Right hindlimb (tissue), 1 donor: ENCODE data around the gene EML6.
"Not testable (repeated sequence)": the region's sequence is repeated elsewhere in the genome, so short reads cannot be mapped to it uniquely, and the experiment has no call there.

Source experiments
- DNase-seq: peaks from one replicate; pipeline ENCODE4 v3.0.0-alpha.2; 2018

Gene EML6

GRCh38 chr2:54723131-54723995 lies at the start of gene EML6:
EML6 (plus strand) TSS chr2:54723662; CDS start chr2:54725062, 1,400 bp downstream.
- DNase-seq: peak; percentile 98

- no peak for DNase-seq
Measured at GRCh38 chr2:54675281-54675680, 48.2 kb upstream of the EML6 start.

- DNase-seq: no peak
Measured at GRCh38 chr2:54675738-54676137, 47.7 kb upstream of the EML6 start.

- no peak for DNase-seq
Measured at GRCh38 chr2:54676656-54677055, 46.8 kb upstream of the EML6 start.

- no peak for DNase-seq
Measured at GRCh38 chr2:54677476-54678265, 45.8 kb upstream of the EML6 start.

- DNase-seq: no peak
Measured at GRCh38 chr2:54678719-54679118, 44.7 kb upstream of the EML6 start.

GRCh38 chr2:54680397-54681041 lies 42.9 kb upstream of the EML6 start:
- DNase-seq: no peak

GRCh38 chr2:54681416-54681815 lies 42.0 kb upstream of the EML6 start:
- DNase-seq: no peak

- DNase-seq: no peak
Measured at GRCh38 chr2:54683596-54683995, 39.9 kb upstream of the EML6 start.

GRCh38 chr2:54685263-54685775 lies 38.1 kb upstream of the EML6 start:
- no peak for DNase-seq

- DNase-seq: no peak
Measured at GRCh38 chr2:54687595-54688152, 35.8 kb upstream of the EML6 start.

GRCh38 chr2:54691445-54692135 lies 31.9 kb upstream of the EML6 start:
- DNase-seq: no peak

GRCh38 chr2:54692556-54692955 lies 30.9 kb upstream of the EML6 start:
- no peak for DNase-seq

- DNase-seq: no peak
Measured at GRCh38 chr2:54695378-54695777, 28.1 kb upstream of the EML6 start.

GRCh38 chr2:54697934-54698333 lies 25.5 kb upstream of the EML6 start:
- DNase-seq: no peak

GRCh38 chr2:54698926-54699325 lies 24.5 kb upstream of the EML6 start:
- not testable (repeated sequence) for DNase-seq

- no peak for DNase-seq
Measured at GRCh38 chr2:54699665-54700064, 23.8 kb upstream of the EML6 start.

GRCh38 chr2:54701029-54701428 lies 22.4 kb upstream of the EML6 start:
- no peak for DNase-seq

- no peak for DNase-seq
Measured at GRCh38 chr2:54704238-54704637, 19.2 kb upstream of the EML6 start.

- DNase-seq: no peak
Measured at GRCh38 chr2:54704688-54705605, 18.5 kb upstream of the EML6 start.

GRCh38 chr2:54706622-54707021 lies 16.8 kb upstream of the EML6 start:
- DNase-seq: no peak
